Stimulated activated CD4-positive, alpha-beta T cell treated with anti-CD3 and anti-CD28 coated beads, Interleukin-2, amount 100 ng/mL, for 24 hours (primary cell): ENCODE measurements around the gene SNX13.
"Not testable (repeated sequence)": the region's sequence is repeated elsewhere in the genome, so short reads cannot be mapped to it uniquely, and the experiment has no call there.

ENCODE experiments used
- DNase-seq, 2 donors: peaks; one replicate each; pipeline ENCODE4 v3.0.0-alpha.2; 2020

Gene SNX13

GRCh38 chr7:17844022-17844421, 96.3 kb downstream of the SNX13 start:
- no peak for DNase-seq

GRCh38 chr7:17843041-17843440, 97.3 kb downstream of the SNX13 start:
- DNase-seq = no peak

DNA sequence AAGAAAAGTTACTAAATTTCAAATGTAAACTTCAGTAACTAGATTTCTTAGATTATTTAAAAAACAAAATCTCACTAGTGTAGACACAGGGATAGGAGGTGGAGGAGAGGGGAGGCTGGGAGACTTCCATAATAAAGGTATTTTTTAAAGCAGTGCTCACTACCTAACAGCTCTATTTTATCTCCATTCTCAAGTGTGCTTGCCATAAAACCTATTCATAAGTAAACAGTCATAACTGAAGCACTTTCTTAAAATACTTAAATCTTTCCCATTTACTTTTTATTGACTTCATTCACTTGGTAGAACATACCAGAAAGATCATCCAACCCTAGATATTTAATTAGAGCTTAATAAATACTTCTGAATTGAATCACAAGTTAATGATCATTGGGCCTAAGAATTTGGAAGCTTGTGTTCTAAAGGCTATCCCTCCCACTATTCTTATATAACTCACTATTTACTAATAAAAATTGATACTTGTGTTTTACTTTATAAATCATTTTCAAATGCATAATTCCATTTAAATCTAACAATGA, 107.4 kb downstream of the SNX13 start:
- DNase-seq = no peak

GRCh38 chr7:17832242-17832641, 108.1 kb downstream of the SNX13 start:
- DNase-seq = no peak

DNA sequence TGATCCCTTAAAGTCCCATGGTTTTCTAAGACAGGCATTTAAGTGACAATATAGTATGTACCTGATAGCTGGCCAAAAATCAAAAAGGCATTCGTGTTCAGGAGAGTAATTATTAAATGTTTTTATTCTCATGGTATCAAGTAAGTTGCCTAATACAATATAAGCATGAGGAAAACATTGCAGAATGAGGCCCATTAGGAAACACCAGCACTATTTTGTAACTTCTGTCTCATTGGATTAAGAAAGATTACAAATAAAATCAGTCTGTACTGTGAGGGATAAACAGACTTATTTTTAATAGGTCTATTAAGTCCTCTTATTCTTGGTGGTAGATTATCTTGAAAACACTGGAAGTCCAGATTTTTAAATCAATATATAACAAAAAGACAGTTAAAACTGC, 110.1 kb downstream of the SNX13 start:
- no peak for DNase-seq

GRCh38 chr7:17829001-17829400, 111.3 kb downstream of the SNX13 start:
- no peak for DNase-seq

DNA sequence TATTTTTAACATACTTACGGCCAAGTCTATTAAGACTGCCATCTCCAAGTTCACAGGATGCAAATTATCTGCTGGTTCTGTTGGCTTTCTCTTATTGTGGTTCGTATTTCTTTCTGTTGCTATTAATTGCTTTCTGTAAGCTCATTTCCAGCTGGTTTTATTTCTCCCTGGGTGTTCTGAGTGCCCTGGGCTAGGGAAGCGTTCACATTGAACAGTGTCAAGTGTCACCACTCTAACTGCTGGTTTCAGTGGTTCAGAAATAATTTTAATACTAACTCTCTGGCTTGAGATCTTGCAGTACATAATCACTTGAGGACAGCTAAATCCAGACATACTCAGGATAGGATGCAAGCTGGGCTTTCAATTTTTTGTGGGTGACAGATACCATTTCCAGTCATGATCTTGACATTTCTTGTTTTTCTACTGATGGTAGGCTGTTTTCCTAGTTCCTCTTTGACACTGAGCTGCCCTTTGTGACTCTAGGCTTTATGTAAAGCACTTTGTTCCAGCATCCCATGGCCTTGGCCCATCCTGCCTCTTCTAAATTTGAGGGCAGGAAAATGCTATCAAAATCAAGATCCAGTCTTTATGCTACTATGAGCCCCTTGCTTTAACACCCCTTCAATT, 117.6 kb downstream of the SNX13 start:
- no peak for DNase-seq

- DNase-seq = no peak
Measured at GRCh38 chr7:17816903-17817302, 123.4 kb downstream of the SNX13 start.

- no peak for DNase-seq
Measured at GRCh38 chr7:17815318-17815717, 125.0 kb downstream of the SNX13 start.

- no peak for DNase-seq
Measured at GRCh38 chr7:17814058-17814457, 126.2 kb downstream of the SNX13 start.

- DNase-seq = not testable (repeated sequence)
Measured at GRCh38 chr7:17809215-17809614, 131.1 kb downstream of the SNX13 start.

- DNase-seq = no peak
Measured at GRCh38 chr7:17807242-17807641, 133.1 kb downstream of the SNX13 start.

- DNase-seq = no peak
Measured at GRCh38 chr7:17806631-17807030, 133.7 kb downstream of the SNX13 start.

DNA sequence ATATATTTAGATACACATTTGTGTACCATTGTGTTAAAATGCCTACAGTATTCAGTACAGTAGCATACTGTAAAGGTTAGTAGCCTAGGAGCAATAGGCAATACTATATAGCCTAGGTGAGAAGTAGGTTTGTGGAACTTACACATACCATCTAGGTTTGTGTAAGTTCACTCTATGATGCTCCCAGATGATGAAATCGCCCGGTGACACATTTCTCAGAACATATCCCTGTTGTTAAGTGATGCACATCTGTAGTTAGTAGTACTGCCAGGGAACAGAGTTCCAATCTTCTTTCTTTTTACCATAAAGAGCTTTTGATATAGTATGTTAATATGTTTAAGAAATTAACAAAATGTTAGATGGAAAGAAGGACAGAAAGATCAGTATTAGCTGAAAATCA, 138.2 kb downstream of the SNX13 start:
- no peak for DNase-seq

DNA sequence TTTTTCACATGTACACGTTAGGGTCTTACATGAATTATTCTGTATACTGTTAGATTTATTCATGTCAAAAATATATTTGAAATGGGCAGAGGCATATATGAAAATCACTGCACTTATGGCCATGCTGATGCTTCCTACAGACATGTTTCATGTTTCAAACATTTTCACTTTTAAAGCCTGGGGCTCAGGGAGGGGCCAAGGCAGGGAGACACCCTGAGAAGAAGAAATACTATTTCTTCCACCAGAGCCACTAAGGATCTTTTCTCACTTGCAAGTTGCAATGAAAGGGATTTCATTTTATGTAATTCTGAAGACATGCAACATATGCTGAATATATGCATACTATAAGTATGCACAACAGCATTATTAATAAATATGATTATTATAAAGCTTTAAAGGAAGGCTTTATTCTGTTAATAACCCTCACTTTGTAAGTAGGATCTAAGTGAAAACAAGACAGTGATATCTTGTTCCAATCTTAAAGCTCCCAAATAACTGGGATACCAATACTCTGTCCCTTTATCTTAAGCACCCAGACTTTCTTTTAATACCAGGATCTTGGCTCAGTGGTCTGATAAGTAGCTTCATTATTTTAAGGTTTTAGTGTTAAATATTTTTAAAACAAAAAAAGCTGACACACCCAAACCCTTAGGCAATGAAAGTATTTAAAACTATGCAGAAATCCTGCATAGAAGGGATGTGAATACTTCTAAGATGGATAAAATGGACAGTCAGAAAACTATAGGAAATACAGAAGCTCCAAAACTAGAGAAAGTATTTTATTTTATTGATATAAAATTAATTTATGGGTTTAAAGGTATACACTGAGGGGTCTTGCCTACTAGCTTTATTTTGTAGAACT, 148.0 kb downstream of the SNX13 start:
- DNase-seq = no peak

- no peak for DNase-seq
Measured at GRCh38 chr7:17787257-17787656, 153.0 kb downstream of the SNX13 start.

DNA sequence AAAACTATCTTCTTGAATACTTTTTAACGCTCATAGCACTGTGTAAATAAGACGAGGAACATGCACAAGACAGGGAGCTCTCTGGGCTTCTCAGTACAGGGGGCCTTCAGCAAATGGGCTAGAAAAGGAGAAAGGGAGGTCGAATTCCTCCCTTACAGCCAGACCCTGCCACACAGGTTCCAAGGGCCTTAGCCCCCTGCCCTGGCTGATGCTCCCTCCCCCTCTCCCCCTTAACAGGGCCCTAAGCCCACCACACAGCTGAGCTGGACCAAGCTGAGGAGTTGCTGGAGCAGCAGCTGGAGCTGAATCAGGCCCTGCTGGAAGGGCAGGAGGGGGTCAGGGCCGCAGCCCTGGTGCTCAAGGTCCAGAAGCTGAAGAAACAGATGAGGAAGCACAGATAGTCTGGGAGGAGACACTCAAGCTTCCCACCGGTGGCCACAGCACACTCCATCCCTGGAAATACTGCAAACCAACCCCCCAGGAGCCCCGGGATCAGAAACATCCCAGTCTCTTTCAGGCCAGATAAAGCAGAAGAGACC, 153.9 kb downstream of the SNX13 start:
- DNase-seq = no peak

GRCh38 chr7:17782216-17782549, 158.1 kb downstream of the SNX13 start:
- DNase-seq = no peak

DNA sequence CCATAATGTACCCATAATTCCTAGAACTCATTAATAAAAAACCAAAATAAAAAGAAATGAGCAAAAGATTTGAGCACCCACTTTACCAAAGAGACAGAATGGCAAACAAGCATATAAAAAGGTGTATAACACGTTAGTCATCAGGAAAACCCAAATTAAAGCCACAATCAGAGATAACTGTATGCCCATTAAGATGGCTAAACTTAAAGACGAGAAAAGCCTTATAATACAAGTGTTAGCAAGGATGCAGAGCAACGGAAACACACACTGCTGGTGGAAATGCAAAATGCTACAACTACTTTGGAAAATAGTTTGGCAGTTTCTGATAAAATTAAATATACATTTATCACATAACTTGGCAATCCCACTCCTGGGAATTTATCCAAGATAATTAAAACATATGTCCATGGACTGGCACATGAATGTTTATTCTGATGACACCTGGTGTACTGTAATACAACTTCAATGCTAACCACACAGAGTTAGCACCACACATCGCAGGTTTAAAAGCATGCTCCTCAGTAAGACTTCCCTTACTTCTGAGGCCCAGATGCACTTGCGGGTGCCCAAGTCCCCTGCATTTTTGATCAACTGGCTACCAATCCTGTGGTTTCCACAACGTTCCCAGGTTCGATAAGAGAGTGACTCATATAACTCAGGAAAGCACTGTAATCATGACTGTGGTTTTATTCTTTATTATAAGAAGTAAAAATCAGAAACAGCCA, 158.6 kb downstream of the SNX13 start:
- DNase-seq = no peak

- DNase-seq = no peak
Measured at GRCh38 chr7:17779381-17779780, 160.9 kb downstream of the SNX13 start.

DNA sequence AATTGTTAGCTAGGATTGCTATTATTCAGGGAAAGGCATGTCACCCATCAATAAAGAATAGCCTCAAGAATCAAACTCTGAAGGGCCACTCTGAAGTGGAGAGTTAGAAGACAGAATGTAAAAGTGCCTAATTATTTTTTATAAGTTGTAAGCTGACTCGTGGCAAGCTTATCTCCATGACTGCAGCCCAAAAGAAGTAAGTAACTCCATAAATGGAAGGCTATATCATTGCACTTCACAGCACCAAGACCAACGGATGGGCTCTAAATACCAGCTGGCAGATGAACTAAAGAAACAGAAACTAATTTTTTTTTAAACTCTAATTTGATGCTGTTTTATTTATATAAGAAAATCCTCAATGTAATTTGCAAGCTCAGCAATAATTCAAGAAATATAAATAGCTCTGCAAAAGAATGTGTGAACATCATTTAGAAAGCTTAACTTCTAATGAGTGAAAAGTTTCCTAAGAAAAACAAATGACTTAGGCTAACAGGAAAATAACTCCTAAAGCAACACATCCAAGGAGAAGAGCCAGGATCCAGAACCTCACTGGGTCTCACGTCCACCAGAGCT, 165.5 kb downstream of the SNX13 start:
- DNase-seq = no peak

- no peak for DNase-seq
Measured at GRCh38 chr7:17774248-17774647, 166.0 kb downstream of the SNX13 start.

DNA sequence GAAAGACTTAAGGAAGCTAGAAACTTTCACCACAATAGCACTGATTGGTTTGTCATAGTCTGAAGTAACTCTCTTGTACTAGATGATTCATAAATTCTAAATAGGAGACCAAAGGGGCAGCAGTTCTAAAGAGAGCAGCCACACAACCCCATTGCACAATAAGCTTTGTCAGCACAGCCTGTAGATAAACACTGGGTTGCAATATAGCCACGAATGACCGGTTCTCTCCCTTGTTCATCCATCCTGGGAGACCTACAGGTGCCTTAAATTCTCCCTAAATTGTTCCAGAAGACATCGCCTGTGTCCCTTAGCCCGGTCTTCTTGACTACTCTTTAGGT, 167.0 kb downstream of the SNX13 start:
- no peak for DNase-seq
